ENCODE measurements around the gene PLAGL2. TPM values are rescaled to one million over a fixed set of nuclear protein-coding genes. Genes with fewer than 3 reads are reported as not detected.

PLAGL2 gene
- total and polyA plus RNA-seq, 2 donors = 2.8 to 5.0 TPM

DNA sequence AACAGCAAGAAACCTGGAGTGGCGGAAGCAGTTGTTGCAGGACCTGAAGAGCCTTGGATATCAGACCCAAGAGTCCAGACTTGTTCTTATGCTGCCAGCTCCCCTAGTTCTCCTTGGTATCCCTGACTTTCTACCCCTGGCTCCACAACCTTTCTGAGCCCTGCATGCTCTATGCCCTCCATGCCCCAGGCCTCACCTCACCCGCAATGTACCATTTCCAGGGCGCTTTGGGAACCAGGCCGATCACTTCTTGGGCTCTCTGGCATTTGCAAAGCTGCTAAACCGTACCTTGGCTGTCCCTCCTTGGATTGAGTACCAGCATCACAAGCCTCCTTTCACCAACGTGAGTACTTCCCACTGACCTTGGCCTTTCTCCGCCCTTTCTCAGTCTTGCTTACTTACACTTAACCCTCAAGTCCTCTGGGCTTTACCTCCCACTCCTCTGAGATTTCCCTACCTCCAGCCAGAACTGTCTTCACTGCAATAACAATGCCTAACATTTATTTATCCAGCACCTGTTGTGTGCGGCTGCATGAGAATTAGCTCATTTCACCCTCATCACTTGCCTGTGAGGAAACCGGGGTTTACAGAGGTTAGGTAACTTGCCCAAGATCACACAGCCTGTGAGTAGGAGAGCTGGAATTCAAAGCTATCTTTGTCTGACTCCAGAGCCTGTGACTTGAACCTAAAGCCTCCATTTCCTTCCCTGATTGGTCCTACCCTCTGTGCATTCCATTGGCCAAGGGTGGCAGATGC lies 2.5 kb upstream of the PLAGL2 start:
- Histone ChIP-seq H3K27me3 (ENCODE audit: control insufficient read depth in 2 of 2, insufficient read depth in 1 of 2, low read length in 1 of 2) (no peaks in the 10 kb centered on the region), H3K27ac (ENCODE audit: low read depth in 1 of 2, low read length in 1 of 2) (no peak overlapping the region), H3K4me3 (ENCODE audit: low read length in 2 of 2) (no peak overlapping the region), H3K9me3 (ENCODE audit: control insufficient read depth in 2 of 2, insufficient read depth in 1 of 2, low read length in 1 of 2) (no peaks in the 10 kb centered on the region), H3K4me1 (ENCODE audit: control insufficient read depth in 2 of 2, insufficient read depth in 2 of 2, low read length in 2 of 2) (peaks cover 18 to 29% of the 10 kb centered on the region in 2 donors), H3K36me3 (ENCODE audit: control insufficient read depth in 2 of 2, insufficient read depth in 2 of 2, low read length in 1 of 2) (peaks cover 25 to 31% of the 10 kb centered on the region in 2 donors)
- DNase-seq (ENCODE audit: low read depth in 6 of 9, low spot score in 9 of 9) = no peak
- WGBS = 98% methylated on average over 9 of the region's 9 CpGs

DNA sequence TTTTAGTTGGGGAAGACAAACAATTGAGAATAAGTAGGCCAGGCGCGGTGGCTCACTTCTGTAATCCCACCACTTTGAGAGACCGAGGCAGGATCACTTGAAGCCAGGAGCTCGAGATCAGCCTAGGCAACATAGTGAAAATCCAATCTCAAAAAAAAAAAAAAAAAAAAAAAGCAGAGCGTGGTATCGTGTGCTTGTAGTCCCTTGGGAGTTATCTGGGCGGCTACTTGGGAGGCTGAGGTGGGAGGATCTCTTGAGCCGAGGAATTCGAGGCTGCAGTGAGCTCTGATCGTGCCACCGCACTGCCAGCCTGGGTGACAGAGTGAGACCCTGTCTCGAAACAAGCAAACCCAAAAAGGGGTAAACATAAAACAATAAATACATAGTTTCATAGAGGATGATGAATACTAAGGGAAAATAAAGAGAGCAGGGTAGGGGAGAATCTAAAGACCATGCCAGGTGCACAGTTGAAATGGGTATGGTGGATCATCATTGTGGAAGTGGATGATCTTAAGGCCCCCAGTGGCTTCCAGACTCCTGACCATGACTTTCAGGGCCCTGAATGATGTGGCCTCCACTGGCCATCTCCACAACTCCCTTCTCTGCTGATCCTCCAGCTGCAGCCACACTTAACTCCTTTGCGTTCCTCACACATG lies 1.1 kb upstream of the PLAGL2 start:
- DNase-seq (ENCODE audit: low read depth in 6 of 9, low spot score in 9 of 9) = no peak
- Histone ChIP-seq H3K36me3 (ENCODE audit: control insufficient read depth in 2 of 2, insufficient read depth in 2 of 2, low read length in 1 of 2) (peaks cover 29 to 35% of the 10 kb centered on the region in 2 donors), H3K27me3 (ENCODE audit: control insufficient read depth in 2 of 2, insufficient read depth in 1 of 2, low read length in 1 of 2) (no peaks in the 10 kb centered on the region), H3K27ac (ENCODE audit: low read depth in 1 of 2, low read length in 1 of 2) (no peak overlapping the region), H3K9me3 (ENCODE audit: control insufficient read depth in 2 of 2, insufficient read depth in 1 of 2, low read length in 1 of 2) (no peaks in the 10 kb centered on the region), H3K4me3 (ENCODE audit: low read length in 2 of 2) (peak overlapping the region; percentile 77 to 93), H3K4me1 (ENCODE audit: control insufficient read depth in 2 of 2, insufficient read depth in 2 of 2, low read length in 2 of 2) (peaks cover 18 to 35% of the 10 kb centered on the region in 2 donors)
- 87% methylated on average over 13 of the region's 13 CpGs for WGBS

DNA sequence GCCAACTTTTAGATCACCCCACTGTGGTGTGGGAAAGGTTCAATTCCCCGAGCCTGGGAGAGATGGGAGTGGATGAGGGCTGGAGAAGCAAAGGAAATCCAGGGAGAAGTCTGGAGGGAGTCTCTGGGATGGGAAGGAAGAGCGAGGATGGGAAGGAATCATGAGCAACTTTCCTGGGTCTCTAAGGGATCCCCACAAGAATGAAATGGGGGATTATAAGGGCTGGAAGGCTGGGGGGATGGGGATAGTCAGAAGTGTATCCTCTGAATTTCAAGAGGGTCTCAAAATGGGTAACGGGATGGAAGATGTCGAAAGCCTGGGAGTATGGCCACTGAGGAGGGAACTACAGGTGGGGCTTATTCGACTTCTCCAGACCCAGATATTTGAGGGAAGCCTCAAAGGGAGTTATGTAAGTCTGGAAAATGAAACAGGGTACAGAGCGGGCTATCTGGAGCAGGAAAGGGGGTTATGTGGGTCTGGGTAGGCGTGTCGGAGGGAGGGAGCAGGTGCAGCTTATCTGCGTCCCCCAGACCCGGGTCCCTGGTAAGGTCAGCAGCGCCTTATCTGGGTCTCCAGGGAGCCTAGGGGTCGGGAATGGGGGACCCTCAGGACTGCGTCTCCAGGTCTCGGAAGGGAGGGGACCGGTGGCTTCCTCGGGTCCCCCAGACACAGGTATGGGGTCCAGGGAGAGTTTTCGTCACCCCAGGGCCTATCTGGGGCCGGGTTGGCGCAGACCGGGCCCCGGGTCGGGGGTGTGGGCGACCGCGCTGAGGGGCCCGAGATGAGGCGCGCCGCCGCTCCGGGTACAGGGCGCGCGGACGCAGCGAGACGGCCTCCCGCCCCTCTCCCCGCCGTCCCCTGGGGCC lies 550 bp downstream of the PLAGL2 start:
- Histone ChIP-seq H3K27ac (ENCODE audit: low read depth in 1 of 2, low read length in 1 of 2) (peak overlapping the region; percentile 50 to 74), H3K36me3 (ENCODE audit: control insufficient read depth in 2 of 2, insufficient read depth in 2 of 2, low read length in 1 of 2) (peaks cover 26 to 39% of the 10 kb centered on the region in 2 donors), H3K27me3 (ENCODE audit: control insufficient read depth in 2 of 2, insufficient read depth in 1 of 2, low read length in 1 of 2) (no peaks in the 10 kb centered on the region), H3K9me3 (ENCODE audit: control insufficient read depth in 2 of 2, insufficient read depth in 1 of 2, low read length in 1 of 2) (no peaks in the 10 kb centered on the region), H3K4me3 (ENCODE audit: low read length in 2 of 2) (peak overlapping the region; percentile 93 to 94), H3K4me1 (ENCODE audit: control insufficient read depth in 2 of 2, insufficient read depth in 2 of 2, low read length in 2 of 2) (peaks cover 18 to 43% of the 10 kb centered on the region in 2 donors)
- DNase-seq (ENCODE audit: low read depth in 6 of 9, low spot score in 9 of 9) = peak in 2 of 9 donors; percentile 9 to 39
- whole genome bisulfite sequencing = 5% methylated on average over 40 of the region's 40 CpGs

DNA sequence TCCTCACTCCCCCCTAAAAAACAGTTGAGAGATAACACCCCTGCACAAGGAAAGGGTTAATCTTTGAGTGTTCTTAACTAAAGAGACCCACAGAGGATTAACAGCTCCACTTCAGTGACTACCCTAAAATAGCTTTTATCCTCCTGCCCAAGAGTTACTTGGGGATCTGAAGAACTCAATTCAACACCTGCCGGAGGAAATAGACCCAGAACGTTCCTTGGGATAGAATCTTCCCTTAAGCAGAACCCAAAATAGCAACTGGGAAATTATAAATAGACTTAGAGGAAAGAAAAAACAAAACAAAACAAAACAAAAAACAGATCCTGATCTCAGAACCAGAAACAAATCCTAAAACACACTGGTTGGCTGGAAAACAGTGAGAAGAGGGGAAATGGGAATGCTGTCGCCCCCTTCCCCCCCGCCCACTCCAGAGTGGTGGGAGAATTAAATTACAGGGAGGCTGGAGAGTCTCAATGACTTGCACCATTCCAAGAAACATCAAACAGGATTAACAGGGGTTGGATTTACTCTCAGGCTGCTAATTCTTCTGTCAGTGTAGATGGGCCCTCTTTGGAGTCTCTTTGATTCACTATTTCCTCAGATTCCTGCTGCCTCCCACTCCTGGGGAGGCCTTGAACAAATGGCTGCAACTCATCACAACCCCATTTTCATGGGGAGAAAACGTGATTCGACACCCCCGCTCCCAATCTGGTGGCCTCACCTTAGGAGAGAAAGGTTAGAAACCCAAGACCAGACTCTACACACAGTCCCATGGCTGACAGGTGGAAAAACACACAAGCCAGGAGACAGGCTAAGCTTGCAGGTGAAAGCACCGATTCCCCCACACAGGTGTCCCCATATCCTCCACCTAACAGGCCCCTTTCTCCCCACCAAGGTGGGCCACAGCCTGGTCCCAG lies 1.4 kb downstream of the PLAGL2 start:
- H3K36me3 ChIP-seq (ENCODE audit: control insufficient read depth in 2 of 2, insufficient read depth in 2 of 2, low read length in 1 of 2) = peaks cover 26 to 42% of the 10 kb centered on the region in 2 donors
- H3K27me3 ChIP-seq (ENCODE audit: control insufficient read depth in 2 of 2, insufficient read depth in 1 of 2, low read length in 1 of 2) = no peaks in the 10 kb centered on the region
- H3K4me1 ChIP-seq (ENCODE audit: control insufficient read depth in 2 of 2, insufficient read depth in 2 of 2, low read length in 2 of 2) = peaks cover 18 to 43% of the 10 kb centered on the region in 2 donors
- no peaks in the 10 kb centered on the region for H3K9me3 ChIP-seq (ENCODE audit: control insufficient read depth in 2 of 2, insufficient read depth in 1 of 2, low read length in 1 of 2)
- peak overlapping the region in 1 of 2 donors; percentile 43 for H3K27ac ChIP-seq (ENCODE audit: low read depth in 1 of 2, low read length in 1 of 2)
- peak overlapping the region; percentile 93 to 94 for H3K4me3 ChIP-seq (ENCODE audit: low read length in 2 of 2)
- DNase-seq (ENCODE audit: low read depth in 6 of 9, low spot score in 9 of 9) = no peak
- 86% methylated on average over 8 of the region's 8 CpGs for WGBS

DNA sequence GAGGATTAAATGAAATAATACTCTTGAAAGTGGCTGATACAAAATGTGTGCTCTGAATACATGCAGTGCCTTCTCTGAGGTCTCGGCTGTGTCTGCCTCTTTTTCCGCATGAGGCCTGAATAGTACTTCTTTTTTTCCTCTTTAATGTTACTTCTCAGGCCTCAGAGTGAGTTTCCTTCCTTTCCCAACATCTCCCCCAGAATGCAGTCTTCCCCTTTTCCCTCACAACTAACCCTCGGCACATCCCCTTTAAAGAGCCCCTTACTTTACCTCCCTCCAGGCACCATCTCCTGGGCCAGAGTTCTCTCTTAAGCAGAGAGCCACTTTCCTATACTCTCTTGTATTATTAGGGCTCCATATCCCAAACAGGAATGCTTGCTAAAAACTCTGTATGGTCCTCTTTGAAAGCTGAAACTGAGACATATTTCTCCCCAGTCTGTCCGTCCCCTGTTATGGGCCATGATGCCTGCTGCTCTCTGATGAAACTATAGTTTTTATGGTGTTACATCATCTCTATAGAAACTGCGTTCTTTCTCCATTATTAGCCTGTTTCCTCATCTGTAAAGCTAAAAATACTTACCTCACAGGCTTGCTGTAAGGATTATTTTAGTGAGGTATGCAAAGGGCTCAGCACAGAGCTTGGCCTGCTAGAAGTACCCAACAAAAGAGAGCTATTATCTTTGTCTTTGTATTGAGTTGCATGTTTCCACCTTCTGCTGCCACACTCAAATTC lies 2.3 kb downstream of the PLAGL2 start:
- Histone ChIP-seq H3K27ac (ENCODE audit: low read depth in 1 of 2, low read length in 1 of 2) (peak overlapping the region in 1 of 2 donors; percentile 67), H3K4me1 (ENCODE audit: control insufficient read depth in 2 of 2, insufficient read depth in 2 of 2, low read length in 2 of 2) (peaks cover 18 to 43% of the 10 kb centered on the region in 2 donors), H3K36me3 (ENCODE audit: control insufficient read depth in 2 of 2, insufficient read depth in 2 of 2, low read length in 1 of 2) (peaks cover 27 to 43% of the 10 kb centered on the region in 2 donors), H3K27me3 (ENCODE audit: control insufficient read depth in 2 of 2, insufficient read depth in 1 of 2, low read length in 1 of 2) (no peaks in the 10 kb centered on the region), H3K4me3 (ENCODE audit: low read length in 2 of 2) (no peak overlapping the region), H3K9me3 (ENCODE audit: control insufficient read depth in 2 of 2, insufficient read depth in 1 of 2, low read length in 1 of 2) (no peaks in the 10 kb centered on the region)
- no peak for DNase-seq (ENCODE audit: low read depth in 6 of 9, low spot score in 9 of 9)
- WGBS = 88% methylated on average over 5 of the region's 5 CpGs

DNA sequence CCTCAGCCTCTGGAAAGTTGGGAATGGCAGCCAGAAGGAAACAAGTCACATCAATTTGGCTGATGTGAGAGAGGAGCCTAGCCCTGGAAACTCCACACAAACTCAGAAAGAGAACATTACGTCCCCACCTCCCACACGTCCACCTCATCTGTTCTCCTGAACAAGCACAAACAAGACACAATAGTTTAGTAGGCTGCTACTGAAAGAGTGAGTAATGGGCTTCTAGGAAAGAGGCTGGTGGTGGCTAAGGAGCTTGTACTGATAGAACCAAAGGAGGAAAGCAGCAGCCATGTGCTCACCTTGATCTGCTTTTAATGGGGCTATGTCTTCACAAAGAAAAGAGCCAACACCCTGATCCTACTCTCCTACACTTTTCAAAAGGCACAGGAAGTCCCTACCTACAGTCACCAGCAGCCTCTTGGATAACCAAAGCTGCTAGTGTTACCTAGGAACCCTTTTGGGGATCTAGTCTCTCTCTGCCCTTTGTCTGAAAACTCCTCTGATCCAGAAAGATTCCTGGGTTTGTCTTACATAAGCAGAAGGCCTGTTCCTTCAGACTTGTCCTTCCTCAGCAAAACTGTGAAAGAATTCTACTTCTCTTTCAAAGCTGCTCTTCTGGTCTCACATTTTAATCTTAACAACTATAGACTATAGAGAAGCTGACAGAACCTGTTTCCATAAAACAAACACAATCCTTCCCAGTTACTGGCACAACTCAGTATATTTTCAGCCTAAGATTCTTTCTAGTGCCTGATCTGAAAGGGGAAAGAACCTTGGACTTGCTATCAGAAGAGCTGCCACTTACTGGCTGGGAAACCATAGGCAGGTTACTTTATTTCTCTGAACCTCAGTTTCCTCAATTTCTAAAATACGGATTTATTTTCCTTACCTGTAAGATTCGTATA lies 3.1 kb downstream of the PLAGL2 start:
- no peaks in the 10 kb centered on the region for H3K27me3 ChIP-seq (ENCODE audit: control insufficient read depth in 2 of 2, insufficient read depth in 1 of 2, low read length in 1 of 2)
- no peak overlapping the region for H3K4me3 ChIP-seq (ENCODE audit: low read length in 2 of 2)
- 87% methylated on average over 4 of the region's 4 CpGs for WGBS
- DNase-seq (ENCODE audit: low read depth in 6 of 9, low spot score in 9 of 9) = no peak
- peak overlapping the region; percentile 64 to 67 for H3K27ac ChIP-seq (ENCODE audit: low read depth in 1 of 2, low read length in 1 of 2)
- H3K4me1 ChIP-seq (ENCODE audit: control insufficient read depth in 2 of 2, insufficient read depth in 2 of 2, low read length in 2 of 2) = peaks cover 18 to 43% of the 10 kb centered on the region in 2 donors
- H3K9me3 ChIP-seq (ENCODE audit: control insufficient read depth in 2 of 2, insufficient read depth in 1 of 2, low read length in 1 of 2) = no peaks in the 10 kb centered on the region
- peaks cover 30 to 42% of the 10 kb centered on the region in 2 donors for H3K36me3 ChIP-seq (ENCODE audit: control insufficient read depth in 2 of 2, insufficient read depth in 2 of 2, low read length in 1 of 2)

DNA sequence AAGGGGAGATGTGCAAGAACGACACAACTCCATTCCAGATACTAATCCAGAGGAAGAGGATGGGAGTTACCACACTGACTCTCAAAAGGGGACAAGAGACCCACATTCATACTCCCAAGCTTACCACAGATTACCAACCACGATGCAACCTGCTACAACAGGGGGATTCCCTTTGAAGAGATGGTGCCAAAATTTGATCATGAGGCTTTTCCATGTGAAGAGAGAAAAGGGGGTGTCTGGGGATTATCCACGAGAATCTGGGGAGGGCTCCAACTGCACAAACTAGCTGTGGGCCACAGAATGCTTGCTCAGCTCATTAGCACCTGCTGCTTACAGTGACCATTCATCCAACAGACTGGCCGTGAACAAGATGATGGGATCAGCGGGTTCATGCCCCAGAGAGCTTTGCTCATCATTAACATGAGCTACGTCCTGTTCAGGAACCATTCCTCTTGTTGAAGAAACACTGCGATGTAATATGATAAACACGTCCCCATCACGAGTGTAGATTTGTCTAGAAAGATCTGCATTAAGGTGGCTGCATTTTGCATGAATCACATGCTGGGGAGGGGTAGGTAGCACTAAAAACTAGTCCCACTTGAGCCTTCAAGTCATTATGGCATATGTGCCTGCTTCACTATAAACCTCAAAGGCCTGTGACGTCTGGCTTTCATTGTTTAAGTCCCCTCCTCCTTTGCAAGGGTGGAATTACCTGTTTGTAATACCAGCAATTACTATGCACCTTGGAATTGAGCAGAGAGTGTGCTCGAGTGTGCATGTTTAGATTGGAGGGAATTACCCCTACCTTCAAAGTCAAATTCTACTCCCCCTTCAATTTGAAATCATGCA lies 4.0 kb downstream of the PLAGL2 start:
- 90% methylated on average over 11 of the region's 11 CpGs for WGBS
- H3K4me3 ChIP-seq (ENCODE audit: low read length in 2 of 2) = no peak overlapping the region
- DNase-seq (ENCODE audit: low read depth in 6 of 9, low spot score in 9 of 9) = no peak
- H3K27ac ChIP-seq (ENCODE audit: low read depth in 1 of 2, low read length in 1 of 2) = peak overlapping the region; percentile 64 to 67
- peaks cover 17 to 38% of the 10 kb centered on the region in 2 donors for H3K4me1 ChIP-seq (ENCODE audit: control insufficient read depth in 2 of 2, insufficient read depth in 2 of 2, low read length in 2 of 2)
- peaks cover 36 to 48% of the 10 kb centered on the region in 2 donors for H3K36me3 ChIP-seq (ENCODE audit: control insufficient read depth in 2 of 2, insufficient read depth in 2 of 2, low read length in 1 of 2)
- H3K27me3 ChIP-seq (ENCODE audit: control insufficient read depth in 2 of 2, insufficient read depth in 1 of 2, low read length in 1 of 2) = no peaks in the 10 kb centered on the region
- no peaks in the 10 kb centered on the region for H3K9me3 ChIP-seq (ENCODE audit: control insufficient read depth in 2 of 2, insufficient read depth in 1 of 2, low read length in 1 of 2)

All from thymus (tissue), 11 donors.